Mucosa of gallbladder (tissue), 1 donor: ENCODE data around the gene SNX4. TPM values are rescaled to one million over a fixed set of nuclear protein-coding genes. Genes with fewer than 3 reads are reported as not detected.

Experiments used
- DNase-seq: peaks from one replicate; pipeline ENCODE4 v3.0.0-alpha.2; 2020; ENCODE audit warnings: low spot score
- total RNA-seq: library from RNA; stranded (reverse); gene quantifications from one replicate; pipeline ENCODE4 v1.2.1, GENCODE V29; 2021
- donor health status: DM: no; HTN: no; CAD: no.

SNX4 gene
- total RNA-seq, 1 donor from 2014 or later = 42.9 TPM

GRCh38 chr3:125403789-125404188 lies 116.2 kb downstream of the SNX4 start:
- no peak for DNase-seq

GRCh38 chr3:125402639-125403038 lies 117.4 kb downstream of the SNX4 start:
- no peak for DNase-seq

GRCh38 chr3:125401402-125401801 lies 118.6 kb downstream of the SNX4 start:
- no peak for DNase-seq

GRCh38 chr3:125398952-125399351 lies 121.0 kb downstream of the SNX4 start:
- no peak for DNase-seq

Other genes starting within 250 kb of the SNX4 start
- 50.4 TPM for gene ZNF148, start 144.9 kb downstream of the SNX4 start, total RNA-seq
- 12.4 TPM for gene OSBPL11, start 75.3 kb upstream of the SNX4 start, total RNA-seq